Lower leg skin (tissue), 3 donors: ENCODE data around the gene UBLCP1.

Experiments
- POLR2A ChIP-seq, 2 donors: fragments of 450-650 bp; IDR thresholded peaks; one replicate each; pipeline ENCODE4 v1.6.1; 2016 to 2017; ENCODE audit warnings: antibody characterized with exemption in 2 of 2, mild to moderate bottlenecking in 1 of 2, moderate library complexity in 1 of 2
- TF ChIP-seq, protein P1 (sequence below), 3 donors: fragments of 450-650 bp; IDR thresholded peaks; one replicate each; pipeline ENCODE4 v1.5.1; 2016; ENCODE audit warnings: antibody characterized with exemption in 3 of 3, mild to moderate bottlenecking in 3 of 3, moderate library complexity in 2 of 3

DNA sequence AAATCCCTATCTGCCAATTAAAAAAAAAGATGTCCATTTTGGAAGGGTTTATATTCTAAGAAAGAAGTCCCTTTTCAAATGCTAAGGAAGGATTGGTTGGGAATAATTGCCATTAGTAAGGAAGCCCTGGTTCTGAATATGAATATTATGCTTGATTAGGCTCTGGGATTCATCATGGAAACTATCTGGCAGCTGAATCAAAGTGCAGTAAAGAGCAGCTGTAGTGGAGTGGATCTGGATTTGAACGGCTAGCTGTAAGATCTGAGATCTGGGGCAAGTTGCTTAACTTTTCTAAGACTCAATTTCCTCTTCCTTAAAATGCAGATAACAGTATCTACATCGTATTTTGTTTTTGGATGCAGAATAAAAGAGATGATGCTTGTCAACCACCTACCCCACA, 56.7 kb downstream of the UBLCP1 start:
- TF ChIP-seq, protein P1, sequence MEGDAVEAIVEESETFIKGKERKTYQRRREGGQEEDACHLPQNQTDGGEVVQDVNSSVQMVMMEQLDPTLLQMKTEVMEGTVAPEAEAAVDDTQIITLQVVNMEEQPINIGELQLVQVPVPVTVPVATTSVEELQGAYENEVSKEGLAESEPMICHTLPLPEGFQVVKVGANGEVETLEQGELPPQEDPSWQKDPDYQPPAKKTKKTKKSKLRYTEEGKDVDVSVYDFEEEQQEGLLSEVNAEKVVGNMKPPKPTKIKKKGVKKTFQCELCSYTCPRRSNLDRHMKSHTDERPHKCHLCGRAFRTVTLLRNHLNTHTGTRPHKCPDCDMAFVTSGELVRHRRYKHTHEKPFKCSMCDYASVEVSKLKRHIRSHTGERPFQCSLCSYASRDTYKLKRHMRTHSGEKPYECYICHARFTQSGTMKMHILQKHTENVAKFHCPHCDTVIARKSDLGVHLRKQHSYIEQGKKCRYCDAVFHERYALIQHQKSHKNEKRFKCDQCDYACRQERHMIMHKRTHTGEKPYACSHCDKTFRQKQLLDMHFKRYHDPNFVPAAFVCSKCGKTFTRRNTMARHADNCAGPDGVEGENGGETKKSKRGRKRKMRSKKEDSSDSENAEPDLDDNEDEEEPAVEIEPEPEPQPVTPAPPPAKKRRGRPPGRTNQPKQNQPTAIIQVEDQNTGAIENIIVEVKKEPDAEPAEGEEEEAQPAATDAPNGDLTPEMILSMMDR (IDR thresholded peaks at IDR 0.05): no peak
- TF ChIP-seq POLR2A (IDR thresholded peaks at IDR 0.05): no peak
